GM06990 (cell line): ENCODE results near the gene HBD.

ENCODE experiments used
- DNase-seq: peaks from one replicate; pipeline ENCODE4 v3.0.0-alpha.2; 2011; ENCODE audit not compliant: insufficient read length; ENCODE audit errors: extremely low read depth
- H3K27me3 ChIP-seq: replicated peaks from 2 replicates; pipeline ENCODE4 v1.6.0; 2011; ENCODE audit warnings: low read length; ENCODE audit not compliant: control insufficient read depth, insufficient read depth
- H3K36me3 ChIP-seq: 2 replicates; pipeline ENCODE4 v1.5.1; 2011; ENCODE audit warnings: low read length; ENCODE audit not compliant: control insufficient read depth, insufficient read depth
- H3K4me3 ChIP-seq: replicated peaks from 2 replicates; pipeline ENCODE4 v1.5.1; 2011; ENCODE audit warnings: low read depth, mild to moderate bottlenecking, control low read depth, low read length
- TF ChIP-seq, protein P1 (sequence below): IDR thresholded peaks from 2 replicates; pipeline ENCODE4 v1.5.1; 2011; ENCODE audit warnings: low read length, control low read depth, mild to moderate bottlenecking, inconsistent platforms; ENCODE audit not compliant: insufficient read depth, poor library complexity, severe bottlenecking

Gene HBD

GRCh38 chr11:5233307-5233706 is 976 bp downstream of the HBD start:
- no peaks in the 10 kb centered on the region for H3K27me3 ChIP-seq
- H3K36me3 ChIP-seq = no peaks in the 10 kb centered on the region
- H3K4me3 ChIP-seq = no peak overlapping the region
- TF ChIP-seq, protein P1, sequence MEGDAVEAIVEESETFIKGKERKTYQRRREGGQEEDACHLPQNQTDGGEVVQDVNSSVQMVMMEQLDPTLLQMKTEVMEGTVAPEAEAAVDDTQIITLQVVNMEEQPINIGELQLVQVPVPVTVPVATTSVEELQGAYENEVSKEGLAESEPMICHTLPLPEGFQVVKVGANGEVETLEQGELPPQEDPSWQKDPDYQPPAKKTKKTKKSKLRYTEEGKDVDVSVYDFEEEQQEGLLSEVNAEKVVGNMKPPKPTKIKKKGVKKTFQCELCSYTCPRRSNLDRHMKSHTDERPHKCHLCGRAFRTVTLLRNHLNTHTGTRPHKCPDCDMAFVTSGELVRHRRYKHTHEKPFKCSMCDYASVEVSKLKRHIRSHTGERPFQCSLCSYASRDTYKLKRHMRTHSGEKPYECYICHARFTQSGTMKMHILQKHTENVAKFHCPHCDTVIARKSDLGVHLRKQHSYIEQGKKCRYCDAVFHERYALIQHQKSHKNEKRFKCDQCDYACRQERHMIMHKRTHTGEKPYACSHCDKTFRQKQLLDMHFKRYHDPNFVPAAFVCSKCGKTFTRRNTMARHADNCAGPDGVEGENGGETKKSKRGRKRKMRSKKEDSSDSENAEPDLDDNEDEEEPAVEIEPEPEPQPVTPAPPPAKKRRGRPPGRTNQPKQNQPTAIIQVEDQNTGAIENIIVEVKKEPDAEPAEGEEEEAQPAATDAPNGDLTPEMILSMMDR = no peak
- DNase-seq = no peak

GRCh38 chr11:5232821-5233220 is 1.5 kb downstream of the HBD start:
- TF ChIP-seq, protein P1 = no peak
- no peak for DNase-seq
- Histone ChIP-seq H3K36me3 (no peaks in the 10 kb centered on the region), H3K4me3 (no peak overlapping the region), H3K27me3 (no peaks in the 10 kb centered on the region)

GRCh38 chr11:5232176-5232575 is 2.1 kb downstream of the HBD start:
- TF ChIP-seq, protein P1 = no peak
- no peaks in the 10 kb centered on the region for H3K36me3 ChIP-seq
- no peaks in the 10 kb centered on the region for H3K27me3 ChIP-seq
- no peak overlapping the region for H3K4me3 ChIP-seq
- no peak for DNase-seq

- Histone ChIP-seq H3K36me3 (no peaks in the 10 kb centered on the region), H3K4me3 (no peak overlapping the region), H3K27me3 (no peaks in the 10 kb centered on the region)
- no peak for DNase-seq
- TF ChIP-seq, protein P1 = no peak
Measured at GRCh38 chr11:5231111-5231510, 3.2 kb downstream of the HBD start.

DNA sequence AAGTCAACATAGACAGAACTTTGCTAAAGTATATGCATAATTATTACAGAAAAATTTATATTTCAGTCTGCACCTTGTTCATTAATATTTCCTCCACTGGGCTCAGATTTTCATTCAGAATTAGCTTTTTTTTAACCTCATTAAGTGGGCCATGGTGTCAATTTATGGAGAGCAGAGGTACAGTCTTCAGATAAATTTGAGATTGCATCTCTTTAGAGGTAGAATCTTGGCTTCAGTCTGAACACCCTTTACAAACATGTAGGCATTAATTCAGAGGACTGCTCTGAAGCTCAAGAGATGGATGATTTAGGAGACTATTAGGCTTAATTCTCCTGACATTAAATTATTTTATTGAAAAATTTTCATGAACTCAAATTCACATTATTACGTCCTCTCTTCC is 4.0 kb downstream of the HBD start:
- Histone ChIP-seq H3K36me3 (no peaks in the 10 kb centered on the region), H3K4me3 (no peak overlapping the region), H3K27me3 (no peaks in the 10 kb centered on the region)
- TF ChIP-seq, protein P1 = no peak
- DNase-seq = no peak

- no peak for DNase-seq
- TF ChIP-seq, protein P1 = no peak
- Histone ChIP-seq H3K36me3 (no peaks in the 10 kb centered on the region), H3K4me3 (no peak overlapping the region), H3K27me3 (no peaks in the 10 kb centered on the region)
Measured at GRCh38 chr11:5229796-5230195, 4.5 kb downstream of the HBD start.
